ENCODE data around the gene BICC1.
A peak's percentile ranks its signal among the peaks of the same experiment; 100 is the strongest.

The BICC1 gene

GRCh38 chr10:58779594-58779993 lies 266.9 kb downstream of the BICC1 start:
- Histone ChIP-seq H3K9me2 (ENCODE audit: low read depth, low read length) (no peaks in the 10 kb centered on the region), H3K36me3 (ENCODE audit: insufficient read depth, low read length) (no peaks in the 10 kb centered on the region), H2AFZ (ENCODE audit: low read length) (no peak overlapping the region), H3K9ac (ENCODE audit: low read length) (no peak overlapping the region), H3K9me3 (ENCODE audit: low read length) (no peaks in the 10 kb centered on the region), H3K27me3 (ENCODE audit: insufficient read depth, low read length) (no peaks in the 10 kb centered on the region), H3K4me2 (ENCODE audit: low read length) (no peak overlapping the region), H3K4me3 (ENCODE audit: low read depth, low read length, poor library complexity, severe bottlenecking) (no peak overlapping the region), H3K4me1 (ENCODE audit: insufficient read depth, low read length, severe bottlenecking) (no peaks in the 10 kb centered on the region), H3K27ac (ENCODE audit: low read depth, low read length, poor library complexity, severe bottlenecking) (no peak overlapping the region), H3F3A (ENCODE audit: insufficient read depth, low read length) (no peaks in the 10 kb centered on the region), H4K20me1 (ENCODE audit: insufficient read depth, low read length) (no peaks in the 10 kb centered on the region), H3K79me2 (ENCODE audit: insufficient read depth, low read length) (no peaks in the 10 kb centered on the region)
- TF ChIP-seq EZH2 (IDR thresholded peaks at IDR 0.05; ENCODE audit: borderline replicate concordance, low read length) = no peak
- TF ChIP-seq CTCF (IDR thresholded peaks at IDR 0.05; ENCODE audit: low read length) = no peak

- Histone ChIP-seq H3F3A (ENCODE audit: insufficient read depth, low read length) (no peaks in the 10 kb centered on the region), H3K9me3 (ENCODE audit: low read length) (no peaks in the 10 kb centered on the region), H3K36me3 (ENCODE audit: insufficient read depth, low read length) (no peaks in the 10 kb centered on the region), H3K4me3 (ENCODE audit: low read depth, low read length, poor library complexity, severe bottlenecking) (no peak overlapping the region), H3K4me2 (ENCODE audit: low read length) (no peak overlapping the region), H3K27me3 (ENCODE audit: insufficient read depth, low read length) (no peaks in the 10 kb centered on the region), H3K9me2 (ENCODE audit: low read depth, low read length) (no peaks in the 10 kb centered on the region), H4K20me1 (ENCODE audit: insufficient read depth, low read length) (no peaks in the 10 kb centered on the region), H2AFZ (ENCODE audit: low read length) (no peak overlapping the region), H3K79me2 (ENCODE audit: insufficient read depth, low read length) (no peaks in the 10 kb centered on the region), H3K27ac (ENCODE audit: low read depth, low read length, poor library complexity, severe bottlenecking) (no peak overlapping the region), H3K9ac (ENCODE audit: low read length) (no peak overlapping the region), H3K4me1 (ENCODE audit: insufficient read depth, low read length, severe bottlenecking) (no peaks in the 10 kb centered on the region)
- TF ChIP-seq EZH2 (IDR thresholded peaks at IDR 0.05; ENCODE audit: borderline replicate concordance, low read length) (no peak), CTCF (IDR thresholded peaks at IDR 0.05; ENCODE audit: low read length) (no peak)
Measured at GRCh38 chr10:58780476-58780875, 267.8 kb downstream of the BICC1 start.

- H3K27ac ChIP-seq (ENCODE audit: low read depth, low read length, poor library complexity, severe bottlenecking) = no peak overlapping the region
- no peak overlapping the region for H3K4me2 ChIP-seq (ENCODE audit: low read length)
- H2AFZ ChIP-seq (ENCODE audit: low read length) = no peak overlapping the region
Measured at GRCh38 chr10:58781873-58782488, 269.3 kb downstream of the BICC1 start.

More at GRCh38 chr10:58781873-58782488, 269.3 kb downstream of the BICC1 start:
- no peak overlapping the region for H3K9ac ChIP-seq (ENCODE audit: low read length)
- H3K36me3 ChIP-seq (ENCODE audit: insufficient read depth, low read length) = no peaks in the 10 kb centered on the region
- H3F3A ChIP-seq (ENCODE audit: insufficient read depth, low read length) = no peaks in the 10 kb centered on the region
- H3K27me3 ChIP-seq (ENCODE audit: insufficient read depth, low read length) = no peaks in the 10 kb centered on the region
- no peaks in the 10 kb centered on the region for H3K79me2 ChIP-seq (ENCODE audit: insufficient read depth, low read length)
- H4K20me1 ChIP-seq (ENCODE audit: insufficient read depth, low read length) = no peaks in the 10 kb centered on the region
- no peaks in the 10 kb centered on the region for H3K9me3 ChIP-seq (ENCODE audit: low read length)
- H3K4me1 ChIP-seq (ENCODE audit: insufficient read depth, low read length, severe bottlenecking) = no peaks in the 10 kb centered on the region
- H3K9me2 ChIP-seq (ENCODE audit: low read depth, low read length) = no peaks in the 10 kb centered on the region
- H3K4me3 ChIP-seq (ENCODE audit: low read depth, low read length, poor library complexity, severe bottlenecking) = no peak overlapping the region
- TF ChIP-seq CTCF (IDR thresholded peaks at IDR 0.05; ENCODE audit: low read length) = peak; percentile 66
- no peak for TF ChIP-seq EZH2 (IDR thresholded peaks at IDR 0.05; ENCODE audit: borderline replicate concordance, low read length)

Measured in OCI-LY1 (cell line).